Keratinocyte (primary cell): ENCODE measurements around the gene NAT10. TPM values are rescaled to one million over a fixed set of nuclear protein-coding genes. Genes with fewer than 3 reads are reported as not detected.
"Not testable (repeated sequence)": the region's sequence is repeated elsewhere in the genome, so short reads cannot be mapped to it uniquely, and the experiment has no call there.

Experiments used
- DNase-seq: peaks from one replicate; pipeline ENCODE4 v3.0.0-alpha.2; 2011; ENCODE audit warnings: low read depth, missing footprints, low spot score
- FAIRE-seq: peaks from 2 replicates; lab custom pipeline; 2011; peaks lifted over from hg19 to GRCh38; lab: Jason Lieb, UNC
- H2AFZ ChIP-seq: 2 replicates; pipeline ENCODE4 v1.6.0; 2012; ENCODE audit warnings: low read length, control low read depth, inconsistent platforms; ENCODE audit not compliant: control insufficient read depth
- H3K27ac ChIP-seq: 2 replicates; pipeline ENCODE4 v1.5.1; 2011; ENCODE audit warnings: low read length; ENCODE audit not compliant: control insufficient read depth, insufficient read depth
- H3K27me3 ChIP-seq: 3 replicates; pipeline ENCODE4 v1.6.0; 2011; ENCODE audit warnings: low read length; ENCODE audit not compliant: control insufficient read depth, insufficient read depth; ENCODE audit errors: extremely low read depth
- H3K36me3 ChIP-seq, 2 experiments: 2 replicates in 1 of 2; 3 replicates in 1 of 2; pipeline ENCODE4 v1.5.1; 2011; ENCODE audit warnings: low read length in 2 of 2, mild to moderate bottlenecking in 1 of 2; ENCODE audit not compliant: control insufficient read depth in 2 of 2, insufficient read depth in 2 of 2; ENCODE audit errors: extremely low read depth in 1 of 2
- H3K4me1 ChIP-seq: 3 replicates; pipeline ENCODE4 v1.5.1; 2011; ENCODE audit warnings: low read length; ENCODE audit not compliant: control insufficient read depth, insufficient read depth; ENCODE audit errors: extremely low read depth
- H3K4me2 ChIP-seq: 3 replicates; pipeline ENCODE4 v1.6.0; 2011; ENCODE audit warnings: low read depth, low read length; ENCODE audit not compliant: control insufficient read depth, insufficient read depth; ENCODE audit errors: extremely low read depth
- H3K4me3 ChIP-seq, 3 experiments: fragments of 200-600 bp in 1 of 3; sonication (generic) in 1 of 3; 2 replicates in 2 of 3; 3 replicates in 1 of 3; pipeline ENCODE4 v1.5.1; 2011 to 2016; ENCODE audit warnings: low read length in 3 of 3, mild to moderate bottlenecking in 3 of 3, control low read depth in 2 of 3, inconsistent platforms in 1 of 3, low read depth in 1 of 3, mixed read lengths in 1 of 3, mixed run types in 1 of 3, moderate library complexity in 1 of 3; ENCODE audit not compliant: control insufficient read depth in 2 of 3, insufficient read depth in 2 of 3; ENCODE audit errors: extremely low read depth in 1 of 3
- H3K79me2 ChIP-seq: 2 replicates; pipeline ENCODE4 v1.6.0; 2012; ENCODE audit warnings: low read length; ENCODE audit not compliant: control insufficient read depth, insufficient read depth
- H3K9ac ChIP-seq: 3 replicates; pipeline ENCODE4 v1.6.0; 2011; ENCODE audit warnings: low read length; ENCODE audit not compliant: control insufficient read depth, insufficient read depth; ENCODE audit errors: extremely low read depth
- H3K9me1 ChIP-seq: 3 replicates; pipeline ENCODE4 v1.6.0; 2011; ENCODE audit warnings: low read length; ENCODE audit not compliant: control insufficient read depth, insufficient read depth; ENCODE audit errors: extremely low read depth
- H3K9me3 ChIP-seq: 2 replicates; pipeline ENCODE4 v1.5.1; 2012; ENCODE audit warnings: low read depth, low read length; ENCODE audit not compliant: control insufficient read depth
- H4K20me1 ChIP-seq: 3 replicates; pipeline ENCODE4 v1.6.0; 2011; ENCODE audit warnings: low read length; ENCODE audit not compliant: control insufficient read depth, insufficient read depth; ENCODE audit errors: extremely low read depth
- EZH2 ChIP-seq: IDR thresholded peaks from one replicate; pipeline ENCODE4 v1.6.1; 2012; ENCODE audit warnings: inconsistent platforms, mild to moderate bottlenecking, low read length, moderate library complexity
- dilution Hi-C: fragments of 300-500 bp; cut with MboI; formaldehyde crosslinking; loops from one replicate; pipeline ENCODE4 v1.7.0; 2020; ENCODE audit warnings: low sequenced_read_pairs; ENCODE audit not compliant: extremely low pct_ligation_motif_present
- polyA plus RNA-seq, 5 experiments: library from polyadenylated mRNA; depleted of rRNA in 3 of 5; stranded (reverse) in 3 of 5; stranded (forward) in 1 of 5; unstranded in 1 of 5; fragments of >200 nt; gene quantifications; 1 replicate in 1 of 5; 2 replicates in 3 of 5; 3 replicates in 1 of 5; pipeline versions ENCODE4 v1.2.1 to v1.2.3, GENCODE V29; 2011 to 2012; ENCODE audit warnings: missing spikeins in 2 of 5, low read depth in 1 of 5, low replicate concordance in 1 of 5
- TF ChIP-seq, protein P1 (sequence below), 3 experiments: IDR thresholded peaks in 1 of 3; conservative IDR thresholded peaks in 1 of 3; optimal IDR thresholded peaks in 1 of 3; 2 replicates in 2 of 3; 3 replicates in 1 of 3; pipeline versions ENCODE3 to v1.5.1; 2011; ENCODE audit warnings: low read length in 3 of 3, mild to moderate bottlenecking in 3 of 3, moderate library complexity in 2 of 3, control low read depth in 1 of 3, inconsistent platforms in 1 of 3; ENCODE audit not compliant: insufficient read depth in 2 of 3; ENCODE audit errors: extremely low read depth in 1 of 3

The NAT10 gene
- polyA plus RNA-seq, 1 donor (not counting 4 experiments of a cell fraction or from before 2014, with no cell fraction given) = 44.0 TPM

DNA sequence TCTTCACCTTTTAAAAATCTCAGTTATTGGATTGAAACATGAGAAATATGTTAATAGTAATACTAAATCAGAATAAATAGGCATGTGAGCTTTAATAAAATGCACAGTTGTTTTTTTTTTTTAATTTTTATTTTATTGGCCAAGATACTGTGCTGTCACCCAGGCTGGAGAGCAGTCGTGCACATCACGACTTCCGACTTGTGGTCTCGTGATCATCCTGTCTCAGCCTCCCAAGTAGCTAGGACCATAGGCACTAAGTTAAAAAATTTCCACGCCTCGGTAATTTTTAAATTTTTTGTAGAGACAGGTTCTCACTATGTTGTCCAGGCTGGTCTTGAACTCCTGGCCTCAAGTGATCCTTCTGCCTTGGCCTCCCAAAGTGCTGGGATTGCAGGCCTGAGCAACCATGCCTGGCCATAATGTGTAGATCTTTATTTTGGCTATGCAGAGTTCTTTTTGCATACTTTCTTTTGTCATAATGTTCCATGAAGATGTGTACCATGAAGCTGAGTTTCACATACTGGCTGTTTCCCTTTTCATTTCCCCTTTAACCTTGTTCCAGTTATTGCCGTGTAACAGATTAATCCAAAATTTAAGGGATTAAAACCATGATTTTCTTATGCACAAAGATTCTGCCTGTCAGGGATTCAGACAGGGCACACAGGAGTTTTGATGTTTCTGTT, 37.9 kb upstream of the NAT10 start:
- TF ChIP-seq EZH2 = no peak
- TF ChIP-seq, protein P1, sequence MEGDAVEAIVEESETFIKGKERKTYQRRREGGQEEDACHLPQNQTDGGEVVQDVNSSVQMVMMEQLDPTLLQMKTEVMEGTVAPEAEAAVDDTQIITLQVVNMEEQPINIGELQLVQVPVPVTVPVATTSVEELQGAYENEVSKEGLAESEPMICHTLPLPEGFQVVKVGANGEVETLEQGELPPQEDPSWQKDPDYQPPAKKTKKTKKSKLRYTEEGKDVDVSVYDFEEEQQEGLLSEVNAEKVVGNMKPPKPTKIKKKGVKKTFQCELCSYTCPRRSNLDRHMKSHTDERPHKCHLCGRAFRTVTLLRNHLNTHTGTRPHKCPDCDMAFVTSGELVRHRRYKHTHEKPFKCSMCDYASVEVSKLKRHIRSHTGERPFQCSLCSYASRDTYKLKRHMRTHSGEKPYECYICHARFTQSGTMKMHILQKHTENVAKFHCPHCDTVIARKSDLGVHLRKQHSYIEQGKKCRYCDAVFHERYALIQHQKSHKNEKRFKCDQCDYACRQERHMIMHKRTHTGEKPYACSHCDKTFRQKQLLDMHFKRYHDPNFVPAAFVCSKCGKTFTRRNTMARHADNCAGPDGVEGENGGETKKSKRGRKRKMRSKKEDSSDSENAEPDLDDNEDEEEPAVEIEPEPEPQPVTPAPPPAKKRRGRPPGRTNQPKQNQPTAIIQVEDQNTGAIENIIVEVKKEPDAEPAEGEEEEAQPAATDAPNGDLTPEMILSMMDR (optimal IDR thresholded peaks at IDR 0.05 in 1 of 3, IDR thresholded peaks at IDR 0.05 in 1 of 3, conservative IDR thresholded peaks at IDR 0.05 in 1 of 3; ENCODE audit: extremely low read depth in 1 of 3, insufficient read depth in 2 of 3, low read length in 3 of 3) = no peak
- no peaks in the 10 kb centered on the region for H3K9me3 ChIP-seq
- peaks cover 3% of the 10 kb centered on the region for H3K4me1 ChIP-seq
- no peaks in the 10 kb centered on the region for H3K9me1 ChIP-seq
- H3K4me3 ChIP-seq = no peak overlapping the region
- no peaks in the 10 kb centered on the region for H3K27me3 ChIP-seq
- DNase-seq (no peak), FAIRE-seq (no peak)
- peaks cover 30% of the 10 kb centered on the region for H4K20me1 ChIP-seq
- peaks cover 98% of the 10 kb centered on the region for H3K79me2 ChIP-seq
- H3K27ac ChIP-seq = no peak overlapping the region
- no peak overlapping the region for H3K4me2 ChIP-seq
- peaks cover 7 to 10% of the 10 kb centered on the region in 2 experiments for H3K36me3 ChIP-seq
- no peak overlapping the region for H2AFZ ChIP-seq
- dilution Hi-C loops = no loop called here
- no peak overlapping the region for H3K9ac ChIP-seq

DNA sequence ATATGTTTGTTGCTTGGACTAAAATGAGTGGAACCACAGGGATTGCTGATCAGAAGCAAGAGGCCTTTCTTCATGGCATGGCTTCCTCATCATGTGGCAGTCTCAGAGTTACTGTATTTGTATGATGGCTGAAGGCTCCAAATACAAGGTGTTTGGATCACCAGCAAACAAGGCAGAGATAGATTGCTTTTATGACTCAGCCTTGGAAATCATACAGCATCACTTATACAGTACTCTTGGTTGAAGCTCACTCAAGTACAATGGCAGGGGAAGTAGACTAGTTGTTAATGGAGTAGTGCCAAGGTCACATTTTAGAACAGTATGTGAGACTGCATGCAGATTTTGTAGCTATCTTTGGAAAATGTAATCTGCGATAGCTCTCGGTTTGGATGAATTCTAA, 37.3 kb upstream of the NAT10 start:
- H3K9ac ChIP-seq = no peak overlapping the region
- peaks cover 98% of the 10 kb centered on the region for H3K79me2 ChIP-seq
- H3K27ac ChIP-seq = no peak overlapping the region
- peaks cover 27% of the 10 kb centered on the region for H4K20me1 ChIP-seq
- dilution Hi-C loops = no loop called here
- H3K36me3 ChIP-seq = peaks cover 7 to 11% of the 10 kb centered on the region in 2 experiments
- peaks cover 3% of the 10 kb centered on the region for H3K4me1 ChIP-seq
- no peaks in the 10 kb centered on the region for H3K9me1 ChIP-seq
- H3K4me2 ChIP-seq = no peak overlapping the region
- no peak for TF ChIP-seq EZH2
- TF ChIP-seq, protein P1 (optimal IDR thresholded peaks at IDR 0.05 in 1 of 3, IDR thresholded peaks at IDR 0.05 in 1 of 3, conservative IDR thresholded peaks at IDR 0.05 in 1 of 3; ENCODE audit: extremely low read depth in 1 of 3, insufficient read depth in 2 of 3, low read length in 3 of 3) = no peak
- no peak for DNase-seq
- no peaks in the 10 kb centered on the region for H3K27me3 ChIP-seq
- H3K9me3 ChIP-seq = no peaks in the 10 kb centered on the region
- FAIRE-seq = peak; percentile 60
- no peak overlapping the region for H2AFZ ChIP-seq
- H3K4me3 ChIP-seq = no peak overlapping the region

DNA sequence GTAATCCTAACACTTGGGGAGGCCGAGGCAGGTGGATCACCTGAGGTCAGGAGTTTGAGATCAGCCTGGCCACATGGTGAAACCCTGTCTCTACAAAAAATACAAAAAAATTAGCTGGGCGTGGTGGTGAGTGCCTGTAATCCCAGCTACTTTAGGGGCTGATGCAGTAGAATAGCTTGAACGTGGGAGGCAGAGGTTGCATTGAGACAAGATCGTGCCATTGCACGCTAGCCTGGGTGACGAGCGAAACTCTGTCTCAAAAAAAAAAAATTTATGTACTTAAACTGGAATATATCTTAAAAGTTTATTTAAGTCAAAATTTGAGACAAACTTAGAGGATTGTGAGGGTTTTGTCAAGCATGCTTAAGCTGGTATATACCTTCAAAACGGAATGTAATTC, 34.1 kb upstream of the NAT10 start:
- Histone ChIP-seq H3K4me1 (peaks cover 17% of the 10 kb centered on the region), H3K79me2 (peaks cover 78% of the 10 kb centered on the region), H3K36me3 (peaks cover 12 to 13% of the 10 kb centered on the region in 2 experiments), H4K20me1 (peaks cover 14% of the 10 kb centered on the region)
- H3K27me3 ChIP-seq, H3K4me3 ChIP-seq, H3K27ac ChIP-seq, H2AFZ ChIP-seq, H3K9ac ChIP-seq, H3K9me3 ChIP-seq, DNase-seq, FAIRE-seq, dilution Hi-C loops, H3K9me1 ChIP-seq, H3K4me2 ChIP-seq: not testable (repeated sequence)
